GM12874 (cell line): Measurements from ENCODE around the gene CELSR1.

Experiments
- TF ChIP-seq, protein P1 (sequence below): IDR thresholded peaks from 2 replicates; pipeline ENCODE4 v1.5.1; 2011; ENCODE audit warnings: low read depth, mild to moderate bottlenecking, control low read depth, low read length, moderate library complexity; ENCODE audit not compliant: insufficient read depth

The CELSR1 gene

DNA sequence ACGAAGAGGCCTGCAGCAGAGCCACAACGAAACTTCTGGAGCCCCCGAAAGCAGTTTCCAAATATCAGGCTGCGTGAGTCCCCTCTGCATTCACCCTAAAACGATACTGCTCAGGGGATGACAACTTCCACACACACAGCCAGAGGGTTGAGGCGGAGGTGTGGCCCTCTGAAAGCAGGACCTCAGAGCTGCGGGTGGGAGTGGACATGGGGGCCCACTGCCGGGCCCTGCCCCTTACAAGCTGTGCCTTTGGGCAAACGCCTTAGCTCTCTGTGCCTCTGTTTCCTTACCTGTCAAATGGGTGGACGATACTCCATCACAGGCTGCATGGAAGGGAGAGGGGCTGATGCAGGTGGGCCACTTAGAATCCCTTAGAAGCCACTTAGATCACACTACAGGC is 148.8 kb downstream of the CELSR1 start:
- TF ChIP-seq, protein P1, sequence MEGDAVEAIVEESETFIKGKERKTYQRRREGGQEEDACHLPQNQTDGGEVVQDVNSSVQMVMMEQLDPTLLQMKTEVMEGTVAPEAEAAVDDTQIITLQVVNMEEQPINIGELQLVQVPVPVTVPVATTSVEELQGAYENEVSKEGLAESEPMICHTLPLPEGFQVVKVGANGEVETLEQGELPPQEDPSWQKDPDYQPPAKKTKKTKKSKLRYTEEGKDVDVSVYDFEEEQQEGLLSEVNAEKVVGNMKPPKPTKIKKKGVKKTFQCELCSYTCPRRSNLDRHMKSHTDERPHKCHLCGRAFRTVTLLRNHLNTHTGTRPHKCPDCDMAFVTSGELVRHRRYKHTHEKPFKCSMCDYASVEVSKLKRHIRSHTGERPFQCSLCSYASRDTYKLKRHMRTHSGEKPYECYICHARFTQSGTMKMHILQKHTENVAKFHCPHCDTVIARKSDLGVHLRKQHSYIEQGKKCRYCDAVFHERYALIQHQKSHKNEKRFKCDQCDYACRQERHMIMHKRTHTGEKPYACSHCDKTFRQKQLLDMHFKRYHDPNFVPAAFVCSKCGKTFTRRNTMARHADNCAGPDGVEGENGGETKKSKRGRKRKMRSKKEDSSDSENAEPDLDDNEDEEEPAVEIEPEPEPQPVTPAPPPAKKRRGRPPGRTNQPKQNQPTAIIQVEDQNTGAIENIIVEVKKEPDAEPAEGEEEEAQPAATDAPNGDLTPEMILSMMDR: no peak

DNA sequence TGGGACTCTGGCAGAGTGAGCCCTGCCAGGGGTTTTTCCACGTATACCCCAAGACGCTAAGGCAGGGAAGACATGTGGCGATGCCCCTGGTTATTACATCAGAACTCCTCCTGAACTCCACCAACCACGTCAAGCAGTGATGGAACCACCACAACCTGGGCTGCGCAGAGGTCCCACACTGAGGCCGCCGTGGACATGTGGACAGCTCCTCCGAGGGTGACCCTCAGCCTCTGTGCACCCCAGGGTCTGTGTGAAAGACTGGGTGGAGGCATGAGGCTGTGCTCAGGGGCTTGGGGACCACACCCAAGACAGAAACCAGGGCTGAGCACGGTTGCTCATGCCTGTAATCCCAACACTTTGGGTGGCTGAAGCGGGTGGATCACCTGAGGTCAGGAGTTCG is 149.7 kb downstream of the CELSR1 start:
- TF ChIP-seq, protein P1: no peak

DNA sequence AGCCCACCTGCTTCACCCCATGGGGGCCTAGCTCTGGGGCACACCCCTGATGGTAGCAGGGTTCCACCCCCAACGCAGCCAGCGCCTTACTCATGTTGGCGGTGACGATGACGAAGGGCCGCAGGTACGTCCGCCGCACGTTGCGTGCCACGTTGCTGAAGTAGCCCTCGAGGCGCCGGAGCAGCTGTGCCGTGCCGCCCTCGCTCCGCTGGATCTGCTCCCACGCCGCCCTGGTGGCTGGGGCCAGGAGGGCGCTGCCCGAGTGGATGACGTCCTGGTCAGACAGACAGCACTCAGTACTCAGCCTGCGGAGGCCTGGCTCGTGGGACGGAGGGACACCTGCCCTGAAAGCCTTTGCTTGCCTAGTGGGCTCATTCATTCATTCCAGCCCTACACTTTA is 151.1 kb downstream of the CELSR1 start:
- TF ChIP-seq, protein P1: peak; percentile 17; the same call in 1 of the 2 replicates

DNA sequence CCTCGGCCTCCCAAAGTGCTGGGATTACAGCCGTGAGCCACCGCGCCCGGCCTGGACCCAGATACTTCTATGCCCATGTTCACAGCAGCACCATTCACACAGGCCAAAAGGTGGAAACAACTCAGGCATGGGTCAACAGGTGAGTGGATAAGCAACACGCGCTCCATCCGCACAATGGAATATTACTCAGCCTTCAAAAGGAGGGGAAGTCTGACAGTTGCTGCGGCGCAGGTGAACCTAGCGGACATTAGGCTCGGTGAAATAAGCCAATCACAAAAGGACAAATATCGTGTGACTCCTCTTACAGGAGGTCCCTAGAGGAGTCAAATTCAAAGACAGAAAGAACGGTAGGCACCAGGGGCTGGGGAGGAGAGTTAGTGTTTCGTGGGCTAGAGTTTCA is 154.9 kb downstream of the CELSR1 start:
- TF ChIP-seq, protein P1: no peak

DNA sequence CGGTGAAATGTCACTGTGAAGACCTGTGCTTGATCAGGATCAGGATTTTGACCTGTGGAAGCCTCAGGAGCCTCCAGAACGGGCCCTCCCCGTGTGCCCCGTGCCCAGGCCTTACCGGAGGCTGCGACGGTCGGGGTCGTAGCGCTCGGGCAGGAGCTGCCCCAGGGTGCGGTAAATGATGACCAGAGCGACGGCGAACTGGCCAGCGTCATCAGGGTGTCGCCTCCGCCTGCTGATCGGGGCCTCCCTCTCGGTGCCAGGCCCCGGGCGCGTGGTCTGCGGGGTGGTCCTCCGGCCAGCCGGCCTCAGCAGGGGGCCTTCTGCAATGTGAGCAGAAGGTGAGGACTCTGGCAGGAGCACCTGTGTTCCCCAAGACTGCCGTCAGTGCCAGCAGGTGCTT is 155.7 kb downstream of the CELSR1 start:
- TF ChIP-seq, protein P1: no peak

DNA sequence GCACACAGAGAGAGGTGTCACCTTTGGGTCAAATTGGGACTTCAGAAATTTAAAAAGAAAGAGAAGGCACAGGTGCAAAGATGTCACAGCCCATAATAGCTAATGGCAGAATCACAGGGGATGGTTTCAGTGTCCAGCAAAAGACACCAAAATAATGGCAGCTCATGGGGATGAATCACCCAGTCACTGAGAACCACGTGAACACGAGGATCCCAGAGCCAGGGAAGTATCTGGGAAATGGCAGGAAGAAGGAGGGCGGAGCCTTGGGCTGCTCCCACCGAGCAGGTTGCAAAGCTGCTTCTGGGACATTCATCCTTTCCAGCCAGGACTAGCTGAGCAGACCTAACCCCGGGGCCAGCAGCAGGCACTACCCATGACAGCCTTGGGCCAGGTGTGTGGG is 156.3 kb downstream of the CELSR1 start:
- TF ChIP-seq, protein P1: no peak

DNA sequence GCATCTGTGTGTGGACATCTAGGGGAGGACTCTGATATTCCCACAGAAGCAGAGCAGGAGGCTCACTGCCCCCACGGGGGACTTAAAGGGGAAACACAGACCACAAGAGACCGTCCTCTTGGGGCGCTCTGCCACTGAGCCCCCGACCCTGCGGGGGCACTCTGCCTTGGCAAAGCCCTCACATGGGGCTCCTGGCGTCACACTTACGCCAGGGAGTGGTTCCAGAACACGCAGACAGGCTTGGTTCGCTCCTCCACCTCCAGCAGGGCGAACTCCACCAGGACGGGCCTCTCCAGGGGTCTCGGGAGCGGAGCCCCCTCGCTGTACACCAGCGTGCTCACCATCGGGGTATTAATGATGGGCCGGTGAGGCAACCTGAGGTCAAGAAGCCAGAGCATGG is 156.8 kb downstream of the CELSR1 start:
- TF ChIP-seq, protein P1: no peak

DNA sequence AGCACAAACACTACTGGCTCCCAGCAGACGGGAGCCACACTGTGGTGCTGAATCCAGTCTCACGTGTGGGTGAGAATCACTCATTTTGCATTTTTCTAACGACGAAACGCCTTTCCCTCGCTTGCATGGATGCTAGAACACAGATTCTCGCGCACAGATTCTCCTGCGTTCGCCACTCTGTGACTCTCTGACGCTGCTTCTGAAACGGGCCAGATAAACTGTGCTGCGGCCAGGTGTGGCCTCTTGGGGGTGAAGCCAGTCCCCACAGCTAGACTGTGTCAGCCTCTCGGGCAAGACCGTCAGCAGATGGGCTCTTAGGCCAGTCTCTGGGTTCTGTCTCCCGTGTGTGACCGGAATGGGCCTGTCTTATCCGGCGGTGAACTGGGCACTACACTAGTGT is 157.4 kb downstream of the CELSR1 start:
- TF ChIP-seq, protein P1: no peak
